ENCODE measurements around the gene BAG3.
"Not testable (repeated sequence)": the region's sequence is repeated elsewhere in the genome, so short reads cannot be mapped to it uniquely, and the experiment has no call there.

Gene BAG3

DNA sequence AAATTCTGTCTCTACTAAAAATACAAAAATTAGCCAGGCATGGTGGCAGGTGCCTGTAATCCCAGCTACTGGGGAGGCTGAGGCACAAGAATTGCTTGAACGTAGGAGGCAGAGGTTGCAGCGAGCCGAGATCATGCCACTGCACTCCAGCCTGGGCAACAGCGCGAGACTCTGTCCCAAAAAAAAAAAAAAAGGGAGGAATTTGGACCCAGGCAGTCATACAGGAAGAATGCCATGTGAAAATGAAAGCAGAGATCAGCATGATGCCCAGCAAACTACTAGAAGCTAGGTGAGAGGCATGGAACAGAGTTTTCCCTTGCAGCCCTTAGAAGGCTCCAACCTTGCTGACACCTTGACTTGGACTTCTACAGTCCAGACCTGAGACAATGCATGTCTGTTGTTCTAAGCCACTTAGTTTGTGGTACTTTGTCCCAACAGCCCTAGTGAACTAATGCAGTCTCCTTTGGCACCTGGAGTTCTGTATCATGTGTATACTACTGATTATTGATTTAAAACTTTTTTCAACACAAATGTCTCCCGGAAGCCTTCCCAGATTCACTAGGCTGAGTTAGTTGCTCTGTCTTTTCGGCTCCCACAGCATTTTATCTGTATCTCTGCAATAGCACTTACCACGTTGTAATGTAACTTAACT is 10.2 kb upstream of the BAG3 start:
- no peak for DNase-seq

- DNase-seq, result no peak
Measured at GRCh38 chr10:119642556-119643111, 8.5 kb upstream of the BAG3 start.

DNA sequence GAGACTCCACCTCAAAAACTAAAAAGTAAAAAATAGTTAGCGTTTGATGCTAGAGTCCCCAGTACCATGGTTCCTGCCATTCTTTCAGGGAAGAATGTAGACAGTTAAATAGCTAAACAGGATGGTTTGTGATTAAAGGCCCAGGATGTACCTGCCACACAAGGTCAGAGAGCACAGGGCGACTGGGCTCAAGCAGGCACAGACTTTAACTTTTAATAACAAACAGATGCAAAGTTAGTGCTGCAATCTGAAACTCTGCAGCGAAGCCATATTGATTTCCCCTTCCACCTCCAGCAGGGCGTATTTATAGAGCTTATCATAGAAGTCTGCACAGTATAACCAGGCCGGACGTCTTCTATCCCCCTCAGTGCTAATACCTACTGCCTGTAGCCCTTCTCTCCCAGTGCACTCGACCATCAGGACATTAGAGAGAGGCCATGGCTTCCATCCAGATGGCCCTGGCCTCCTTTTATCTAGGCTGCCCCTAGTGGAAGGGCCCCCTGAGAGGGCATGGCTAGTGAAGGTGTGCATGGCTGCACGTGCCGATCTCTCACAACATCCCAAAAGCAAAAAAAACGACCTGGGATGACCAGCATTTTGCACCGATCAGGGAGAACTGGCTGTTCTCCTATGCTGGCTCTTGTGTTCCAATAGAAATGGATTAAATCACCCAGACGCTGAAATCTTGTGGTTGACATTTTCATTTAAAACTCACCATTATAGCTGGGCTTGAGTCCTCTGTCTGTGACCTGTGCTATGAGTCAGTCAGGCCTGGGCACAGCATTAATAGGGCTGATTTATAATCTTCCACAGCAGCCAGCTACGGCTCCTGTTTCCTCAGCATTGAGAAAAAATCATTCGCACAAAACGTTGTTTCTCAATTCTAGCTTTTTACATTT is 7.6 kb upstream of the BAG3 start:
- no peak for DNase-seq

- DNase-seq, result peak; percentile 19
Measured at GRCh38 chr10:119644205-119644814, 6.9 kb upstream of the BAG3 start.

DNA sequence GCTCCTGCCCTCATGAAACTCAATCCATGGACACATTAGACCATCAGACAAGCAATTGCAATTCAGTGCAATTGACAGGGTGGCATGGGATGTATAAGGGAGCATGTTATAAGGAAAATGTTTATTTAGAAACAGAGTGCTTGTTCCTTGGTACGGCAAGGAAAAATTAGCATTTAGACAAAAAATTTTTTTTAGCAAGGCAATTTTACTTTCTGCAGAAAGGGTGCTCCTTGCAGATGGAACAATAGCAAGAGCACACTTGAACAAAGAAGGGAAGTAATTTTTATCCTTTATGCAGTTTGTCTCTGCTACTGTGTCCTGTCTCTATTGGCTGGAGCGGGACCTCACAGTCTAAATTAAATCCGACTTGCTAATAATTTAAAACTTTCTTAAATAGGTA is 6.2 kb upstream of the BAG3 start:
- DNase-seq, result no peak

DNA sequence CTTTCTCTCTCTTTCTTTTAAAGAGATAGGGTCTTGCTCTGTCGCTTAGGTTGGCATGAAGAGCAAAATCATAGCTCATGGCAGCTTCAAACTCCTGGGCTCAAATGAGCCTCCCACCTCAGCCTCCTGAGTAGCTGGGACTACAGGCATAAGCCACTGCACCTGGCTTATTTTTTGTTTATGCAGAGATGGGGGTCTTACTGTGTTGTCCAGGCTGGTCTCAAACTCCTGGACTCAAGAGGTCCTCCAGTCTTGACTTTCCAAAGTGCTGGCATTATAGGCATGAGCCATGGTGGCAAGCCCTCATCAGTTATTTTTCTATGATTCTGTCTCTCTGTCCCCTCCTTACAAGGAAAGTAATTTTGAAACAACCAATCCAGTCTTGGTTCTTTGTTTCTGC is 1.1 kb upstream of the BAG3 start:
- DNase-seq, result no peak

- peak; percentile 63 for DNase-seq
Measured at GRCh38 chr10:119651514-119652360, 557 bp downstream of the BAG3 start.

DNA sequence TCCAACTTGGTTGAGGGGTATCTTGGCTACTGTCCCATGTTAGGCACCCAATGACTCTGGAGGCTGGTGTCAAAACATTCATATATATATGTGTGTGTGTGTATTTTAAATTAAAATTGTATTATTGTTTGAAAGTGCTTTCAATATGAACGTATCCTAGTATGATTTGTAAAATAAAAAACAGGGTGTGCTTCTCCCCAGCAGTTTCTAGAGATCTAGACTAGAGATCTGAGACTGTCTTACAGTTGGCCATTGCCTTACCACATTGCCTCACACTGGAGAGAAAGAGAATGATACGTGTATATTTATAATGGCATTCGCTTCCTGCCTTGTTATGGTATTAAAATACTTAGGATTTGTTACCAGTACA is 1.2 kb downstream of the BAG3 start:
- peak; percentile 74 for DNase-seq

DNA sequence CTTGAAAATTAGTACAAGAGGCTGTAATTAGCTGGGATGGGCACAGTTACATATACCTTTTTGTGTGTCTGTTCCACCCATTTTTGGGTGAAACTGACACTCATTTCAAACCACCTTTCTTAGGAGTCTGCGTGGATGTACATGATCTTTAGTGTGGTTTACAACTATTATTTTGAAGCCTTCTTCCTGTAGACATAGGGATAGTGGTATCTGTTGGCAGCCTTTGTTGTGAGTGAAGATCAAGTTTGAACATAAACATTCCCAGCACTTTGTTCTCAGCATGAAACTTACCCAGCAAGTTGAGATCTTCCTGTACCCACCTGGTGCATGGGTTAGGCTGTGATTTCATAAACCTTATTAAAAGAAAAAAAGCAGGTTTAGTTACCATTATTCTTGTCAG is 2.0 kb downstream of the BAG3 start:
- DNase-seq, result peak; percentile 16

- DNase-seq, result peak; percentile 34
Measured at GRCh38 chr10:119653916-119654315, 2.7 kb downstream of the BAG3 start.

DNA sequence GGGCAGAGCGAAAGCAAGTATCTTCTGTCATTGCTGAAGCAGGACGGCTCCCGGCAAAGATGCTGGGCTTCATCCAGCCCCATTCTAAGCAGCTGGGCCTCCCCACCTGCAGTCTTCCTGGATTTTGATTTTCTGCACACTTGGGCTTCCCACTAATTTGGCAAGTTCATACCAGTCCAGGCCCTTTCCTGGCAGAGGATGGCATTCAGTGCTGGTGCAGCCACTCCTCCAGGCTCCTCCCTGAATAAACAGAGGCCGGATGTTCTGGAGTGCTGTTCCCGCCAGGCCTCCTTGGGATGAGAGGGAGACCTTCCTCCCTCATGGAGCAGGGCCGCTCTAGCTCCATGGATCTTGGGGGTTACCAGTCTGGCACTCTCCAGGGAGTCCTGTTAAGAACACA is 3.4 kb downstream of the BAG3 start:
- peak; percentile 75 for DNase-seq

DNA sequence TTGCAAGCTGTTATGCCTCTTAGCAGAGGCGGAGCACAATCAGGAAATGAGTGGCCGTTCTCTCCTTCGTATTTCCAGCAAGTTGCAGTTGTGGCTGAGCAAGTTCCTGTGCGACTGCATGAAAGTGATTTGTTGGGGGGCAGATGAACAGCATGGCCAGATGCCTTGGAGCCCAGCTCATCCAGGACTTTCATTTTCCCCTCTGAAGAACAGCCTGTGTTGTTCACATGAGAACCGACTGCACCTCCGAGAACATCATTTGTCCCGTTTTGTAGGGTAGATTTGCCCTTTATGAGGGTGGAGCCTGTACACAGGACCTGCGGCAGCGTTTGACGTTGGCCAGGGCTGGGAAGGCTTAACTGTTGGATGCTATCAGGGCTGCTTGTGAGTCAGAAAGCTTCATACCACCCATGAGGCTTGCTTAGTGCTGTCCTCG is 4.4 kb downstream of the BAG3 start:
- DNase-seq, result no peak

GRCh38 chr10:119656760-119657159 is 5.6 kb downstream of the BAG3 start:
- DNase-seq, result no peak

- peak; percentile 57 for DNase-seq
Measured at GRCh38 chr10:119657725-119658124, 6.5 kb downstream of the BAG3 start.

DNA sequence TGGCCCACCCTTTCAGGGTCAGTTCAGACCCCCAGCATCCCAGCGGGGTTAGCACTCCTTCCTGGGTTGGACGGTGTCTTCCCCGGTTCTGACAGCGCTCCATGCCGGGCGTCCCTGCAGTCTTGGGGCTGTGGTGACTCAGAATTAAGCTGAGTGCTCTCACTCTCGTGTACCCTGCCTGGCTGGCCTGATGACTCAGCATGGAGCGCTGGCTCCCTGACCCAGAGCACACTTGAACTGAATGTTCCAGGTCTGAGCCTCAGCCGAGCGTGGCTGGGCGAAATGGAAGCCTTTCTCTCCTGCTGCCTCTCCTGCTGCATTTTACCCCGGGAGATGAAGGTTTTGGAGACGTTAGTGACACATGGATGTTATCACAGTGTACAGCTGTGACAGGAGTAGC is 7.1 kb downstream of the BAG3 start:
- DNase-seq, result peak; percentile 95

DNA sequence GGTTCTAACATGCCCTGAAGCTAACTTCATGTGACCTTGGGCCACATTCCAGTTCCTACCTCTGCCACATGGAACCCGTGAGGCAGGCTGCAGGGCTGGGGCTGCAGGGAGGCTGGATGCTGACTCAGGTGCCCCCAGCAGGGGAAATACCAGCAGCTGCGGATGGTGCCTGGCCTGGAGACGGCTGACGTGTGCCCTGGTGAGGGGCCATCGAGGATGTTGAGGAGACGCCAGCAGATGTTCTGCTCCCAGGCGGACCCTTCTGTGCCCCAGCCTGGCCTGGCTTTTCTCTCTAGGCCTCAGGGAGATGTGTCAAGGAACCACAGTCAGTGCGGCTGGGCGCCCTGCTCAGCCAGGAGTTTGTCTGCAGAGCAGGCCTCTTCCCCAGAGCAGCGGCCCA is 8.8 kb downstream of the BAG3 start:
- no peak for DNase-seq

GRCh38 chr10:119662076-119662605 is 11.0 kb downstream of the BAG3 start:
- not testable (repeated sequence) for DNase-seq

DNA sequence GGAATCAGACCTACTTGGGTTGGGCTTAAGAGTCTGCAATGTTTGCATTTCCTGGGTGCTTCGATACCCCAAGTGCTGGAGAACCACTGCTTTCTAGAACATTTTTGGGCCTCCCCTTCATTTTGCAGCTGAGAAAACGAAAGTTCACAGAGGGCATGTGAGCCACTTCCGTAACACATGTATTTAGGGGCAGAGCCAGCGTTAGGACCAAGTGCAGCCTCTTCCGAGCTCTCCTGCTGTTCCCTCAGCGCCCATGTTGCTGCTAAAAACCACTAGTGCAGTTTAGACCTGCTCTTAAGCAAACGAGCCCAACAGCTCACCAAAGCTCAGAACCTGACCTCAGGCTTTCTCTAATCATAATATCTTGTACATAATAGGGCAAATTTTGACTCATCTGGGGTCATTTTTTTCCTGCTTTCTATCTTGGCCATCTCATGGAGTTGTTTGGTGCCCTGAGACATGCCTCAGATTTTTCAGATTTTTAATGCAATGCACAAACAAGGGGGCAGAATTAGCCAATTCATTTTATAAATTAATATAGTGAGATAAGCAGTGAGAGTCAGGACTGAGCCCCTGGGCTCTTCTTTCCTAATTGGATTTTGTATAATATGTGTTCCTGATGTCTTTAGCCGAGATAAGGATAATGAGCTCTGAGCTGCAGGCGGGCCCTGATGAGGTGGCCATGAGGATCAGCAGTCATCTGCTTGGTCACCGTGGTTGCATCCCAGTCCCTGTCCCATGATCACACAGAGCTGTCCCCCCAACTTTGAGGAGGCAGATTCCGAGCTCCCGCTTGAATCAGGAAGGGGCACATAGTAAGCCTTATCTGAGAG is 12.9 kb downstream of the BAG3 start:
- no peak for DNase-seq

DNA sequence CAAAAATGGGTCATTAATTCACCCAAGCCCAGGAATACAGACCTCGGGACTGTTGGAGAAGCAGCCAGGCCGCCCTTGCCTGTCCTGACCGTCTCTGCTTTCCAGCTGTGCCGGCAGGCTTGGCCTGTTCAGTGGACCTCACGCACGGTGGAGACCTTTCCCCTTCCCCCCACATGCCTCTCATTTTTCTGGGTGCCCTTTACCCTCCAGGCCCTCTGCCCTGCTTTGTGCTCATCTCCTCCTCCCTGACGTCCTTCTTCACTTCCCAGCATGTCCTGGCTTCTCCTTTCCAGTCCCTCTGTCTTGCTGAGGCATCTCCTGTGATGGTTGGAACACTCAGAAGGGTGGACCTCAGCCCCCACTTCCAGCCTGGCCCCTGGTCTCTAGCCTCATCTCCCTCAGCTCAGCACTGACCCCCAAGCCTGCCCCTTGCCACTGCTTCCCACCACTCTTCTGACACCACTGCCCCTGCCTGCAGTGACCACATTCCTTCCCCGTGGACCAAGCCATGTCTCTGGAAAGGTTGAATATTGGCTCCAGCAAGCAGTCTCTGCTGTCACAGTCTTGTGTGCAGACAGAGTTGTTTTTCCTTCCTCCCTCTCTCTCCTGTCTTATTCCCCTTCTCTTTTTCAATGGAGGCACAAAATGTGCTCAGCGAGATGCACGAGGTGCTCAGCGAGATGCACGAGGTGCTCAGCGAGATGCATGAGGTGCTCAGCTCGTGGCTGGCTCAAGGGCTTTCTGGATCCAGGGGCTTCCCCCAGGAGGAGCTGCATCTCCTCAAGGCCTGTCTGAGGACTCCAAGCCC is 14.9 kb downstream of the BAG3 start:
- no peak for DNase-seq

GRCh38 chr10:119666709-119667004 is 15.5 kb downstream of the BAG3 start:
- DNase-seq, result no peak
